GM12865 (cell line): ENCODE data around the gene BCL6B.
"Not testable (repeated sequence)": the region's sequence is repeated elsewhere in the genome, so short reads cannot be mapped to it uniquely, and the experiment has no call there.

Source experiments
- DNase-seq: peaks from one replicate; pipeline ENCODE4 v3.0.0; 2010; ENCODE audit warnings: low read depth
- H3K4me3 ChIP-seq: 2 replicates; pipeline ENCODE4 v1.5.1; 2011; ENCODE audit warnings: mild to moderate bottlenecking, low read depth, low read length, control low read depth
- CTCF ChIP-seq: IDR thresholded peaks from 2 replicates; pipeline ENCODE4 v1.5.1; 2011; ENCODE audit warnings: low read length, control low read depth, low read depth, inconsistent platforms; ENCODE audit not compliant: insufficient read depth; ENCODE audit errors: missing control alignments

The BCL6B gene

GRCh38 chr17:7048968-7049367, 26.1 kb downstream of the BCL6B start:
- no peak for TF ChIP-seq CTCF
- DNase-seq: no peak
- H3K4me3 ChIP-seq: no peak overlapping the region

GRCh38 chr17:7050583-7050982, 27.7 kb downstream of the BCL6B start:
- not testable (repeated sequence) for DNase-seq, H3K4me3 ChIP-seq

GRCh38 chr17:7056386-7056785, 33.5 kb downstream of the BCL6B start:
- H3K4me3 ChIP-seq: no peak overlapping the region
- TF ChIP-seq CTCF: no peak
- DNase-seq: no peak

- H3K4me3 ChIP-seq: no peak overlapping the region
- no peak for TF ChIP-seq CTCF
- no peak for DNase-seq
Observed at GRCh38 chr17:7058831-7059447, 36.1 kb downstream of the BCL6B start.

- DNase-seq: no peak
- H3K4me3 ChIP-seq: no peak overlapping the region
- TF ChIP-seq CTCF: no peak
Observed at GRCh38 chr17:7060165-7060891, 37.5 kb downstream of the BCL6B start.

GRCh38 chr17:7063518-7064094, 40.8 kb downstream of the BCL6B start:
- H3K4me3 ChIP-seq: no peak overlapping the region
- DNase-seq: no peak
- no peak for TF ChIP-seq CTCF

- TF ChIP-seq CTCF: no peak
- H3K4me3 ChIP-seq: no peak overlapping the region
- no peak for DNase-seq
Observed at GRCh38 chr17:7064261-7064660, 41.4 kb downstream of the BCL6B start.
